PFSK-1 (cell line): ENCODE measurements around the gene RAP1GAP2.

Experiments used
- POLR2AphosphoS5 ChIP-seq: IDR thresholded peaks from 2 replicates; pipeline ENCODE4 v1.6.1; 2012; ENCODE audit warnings: low read depth, mild to moderate bottlenecking, control low read depth, low read length, moderate library complexity
- SIN3A ChIP-seq: IDR thresholded peaks from 2 replicates; pipeline ENCODE4 v1.6.1; 2012; ENCODE audit warnings: mild to moderate bottlenecking, low read length, moderate library complexity, borderline replicate concordance; ENCODE audit not compliant: insufficient read depth
- TAF1 ChIP-seq: IDR thresholded peaks from 2 replicates; pipeline ENCODE4 v1.6.1; 2012; ENCODE audit warnings: low read length, control low read depth, borderline replicate concordance; ENCODE audit not compliant: insufficient read depth

DNA sequence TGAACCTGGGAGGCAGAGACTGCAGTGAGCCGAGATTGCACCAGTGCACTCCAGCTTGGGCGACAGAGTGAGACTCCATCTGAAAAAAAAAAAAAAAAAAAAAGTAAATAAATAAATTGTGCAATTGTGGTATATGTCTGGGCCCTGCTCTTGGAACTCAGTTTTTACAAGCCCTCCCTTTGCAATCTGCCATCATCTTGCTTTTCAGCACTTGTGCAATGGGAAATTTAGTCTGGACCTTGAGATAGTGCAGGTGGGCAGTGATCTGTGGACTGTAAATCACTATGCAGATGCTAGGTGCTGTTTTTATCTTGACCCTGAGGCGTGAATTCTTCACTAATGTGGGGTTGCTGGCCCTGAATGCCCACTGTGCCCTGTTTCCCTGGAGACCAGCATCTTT lies 6.5 kb upstream of the RAP1GAP2 start:
- TF ChIP-seq POLR2AphosphoS5 (no peak), SIN3A (no peak), TAF1 (no peak)
